HG02798 (cell line): ENCODE results near the gene SLC7A4.
"Not testable (repeated sequence)": the region's sequence is repeated elsewhere in the genome, so short reads cannot be mapped to it uniquely, and the experiment has no call there.

ENCODE experiments used
- ATAC-seq: cut with Tn5 transposase; IDR thresholded peaks from one replicate; pipeline ENCODE4 v1.9.1; 2021; ENCODE audit warnings: mild to moderate bottlenecking; ENCODE audit not compliant: unreplicated experiment, poor library complexity

The SLC7A4 gene

GRCh38 chr22:21043860-21044535, 11.6 kb upstream of the SLC7A4 start:
- no peak for ATAC-seq

- no peak for ATAC-seq
Observed at GRCh38 chr22:21042978-21043859, 10.9 kb upstream of the SLC7A4 start.

- no peak for ATAC-seq
Observed at GRCh38 chr22:21041937-21042336, 9.6 kb upstream of the SLC7A4 start.

GRCh38 chr22:21039158-21039557, 6.8 kb upstream of the SLC7A4 start:
- not testable (repeated sequence) for ATAC-seq

- ATAC-seq: no peak
Observed at GRCh38 chr22:21038405-21038804, 6.0 kb upstream of the SLC7A4 start.

GRCh38 chr22:21034989-21035388, 2.6 kb upstream of the SLC7A4 start:
- no peak for ATAC-seq

GRCh38 chr22:21033895-21034294, 1.5 kb upstream of the SLC7A4 start:
- ATAC-seq: no peak

- no peak for ATAC-seq
Observed at GRCh38 chr22:21032868-21033688, 717 bp upstream of the SLC7A4 start.

GRCh38 chr22:21031545-21032036, 770 bp downstream of the SLC7A4 start:
- no peak for ATAC-seq

GRCh38 chr22:21030621-21031544, 1.5 kb downstream of the SLC7A4 start:
- no peak for ATAC-seq

GRCh38 chr22:21030032-21030431, 2.3 kb downstream of the SLC7A4 start:
- ATAC-seq: no peak

GRCh38 chr22:21029486-21030025, 2.8 kb downstream of the SLC7A4 start:
- no peak for ATAC-seq

- no peak for ATAC-seq
Observed at GRCh38 chr22:21028277-21029251, 3.8 kb downstream of the SLC7A4 start.

- ATAC-seq: no peak
Observed at GRCh38 chr22:21026783-21027692, 5.3 kb downstream of the SLC7A4 start.

GRCh38 chr22:21025763-21026755, 6.3 kb downstream of the SLC7A4 start:
- ATAC-seq: no peak

GRCh38 chr22:21025266-21025665, 7.1 kb downstream of the SLC7A4 start:
- ATAC-seq: no peak
